GM21423 (cell line): ENCODE measurements around the gene CFB.

Source experiments
- ATAC-seq: cut with Tn5 transposase; IDR thresholded peaks from one replicate; pipeline ENCODE4 v1.9.1; 2021; ENCODE audit warnings: mild to moderate bottlenecking, moderate library complexity; ENCODE audit not compliant: unreplicated experiment

The CFB gene

GRCh38 chr6:31948306-31948705 is 2.4 kb downstream of the CFB start:
- no peak for ATAC-seq

DNA sequence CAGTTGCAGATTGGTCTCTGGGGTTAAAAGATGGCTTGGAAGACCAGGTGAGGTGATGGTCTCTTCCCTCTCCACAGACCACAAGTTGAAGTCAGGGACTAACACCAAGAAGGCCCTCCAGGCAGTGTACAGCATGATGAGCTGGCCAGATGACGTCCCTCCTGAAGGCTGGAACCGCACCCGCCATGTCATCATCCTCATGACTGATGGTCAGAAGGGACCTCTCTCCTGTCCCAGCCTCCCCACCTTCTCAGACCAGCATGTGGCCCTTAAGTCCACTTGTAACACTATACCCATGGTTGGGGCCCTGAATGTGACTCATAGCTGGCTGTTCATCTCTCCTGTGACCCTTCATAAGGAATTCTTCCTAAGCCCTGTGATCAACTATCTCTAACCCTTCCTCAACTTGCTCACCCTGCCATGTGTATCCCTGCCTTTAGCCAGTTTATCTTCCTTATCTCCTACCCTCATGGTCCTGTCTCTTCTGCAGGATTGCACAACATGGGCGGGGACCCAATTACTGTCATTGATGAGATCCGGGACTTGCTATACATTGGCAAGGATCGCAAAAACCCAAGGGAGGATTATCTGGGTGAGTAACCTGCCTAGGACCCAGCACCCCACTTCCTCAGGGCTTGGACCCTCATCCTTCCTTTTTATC is 3.0 kb downstream of the CFB start:
- ATAC-seq, result no peak

DNA sequence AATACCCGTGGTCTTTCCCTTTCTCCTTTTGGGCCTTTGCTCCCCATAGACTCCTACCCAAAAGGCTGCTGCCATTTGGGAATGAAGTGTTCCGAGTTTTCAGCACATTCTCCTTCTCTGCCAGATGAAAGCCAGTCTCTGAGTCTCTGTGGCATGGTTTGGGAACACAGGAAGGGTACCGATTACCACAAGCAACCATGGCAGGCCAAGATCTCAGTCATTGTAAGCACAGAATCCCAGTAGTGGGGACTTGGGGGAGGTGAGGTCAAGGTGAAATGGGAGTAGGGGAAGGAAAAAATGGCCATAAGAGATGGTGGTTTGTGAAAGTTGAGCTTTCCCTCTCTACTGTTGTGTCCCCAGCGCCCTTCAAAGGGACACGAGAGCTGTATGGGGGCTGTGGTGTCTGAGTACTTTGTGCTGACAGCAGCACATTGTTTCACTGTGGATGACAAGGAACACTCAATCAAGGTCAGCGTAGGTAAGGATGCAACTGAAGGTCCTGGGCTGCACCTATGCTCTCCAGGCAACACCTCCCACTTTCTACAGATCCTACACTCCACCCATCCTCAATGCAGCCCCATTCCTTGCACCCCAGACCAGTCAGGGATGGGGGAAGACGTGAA is 4.1 kb downstream of the CFB start:
- ATAC-seq, result no peak

DNA sequence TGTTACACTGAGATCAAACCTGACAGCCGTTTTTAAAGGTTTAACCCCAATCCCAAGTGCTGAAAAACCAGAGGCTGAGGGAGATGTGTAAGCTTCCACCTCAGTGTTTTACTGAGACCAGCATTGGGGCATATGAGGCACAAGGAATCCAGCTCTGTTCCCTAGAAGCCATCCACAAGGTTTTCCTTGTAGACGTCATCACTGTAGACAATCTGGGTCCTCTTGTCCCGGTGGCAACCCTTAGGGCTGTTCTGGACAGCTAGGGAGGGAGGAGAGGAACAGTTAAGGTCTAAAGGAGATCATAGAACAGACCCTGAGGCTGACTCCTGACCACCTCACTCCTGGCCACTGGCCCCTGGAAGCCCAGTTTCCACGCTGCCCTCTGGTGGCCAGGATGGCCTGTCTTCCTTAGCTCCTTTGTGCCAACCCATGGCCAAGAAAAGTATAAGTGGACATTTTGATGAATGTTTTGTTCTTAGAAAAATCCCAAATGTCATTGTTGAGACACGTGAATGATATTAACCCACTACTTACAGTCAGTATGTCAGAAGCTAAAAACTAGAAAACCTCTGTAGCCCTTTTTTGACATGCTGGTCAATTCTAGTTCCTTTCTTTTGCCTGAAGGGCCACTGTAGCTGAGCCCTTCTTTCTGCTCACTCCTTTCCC is 6.4 kb downstream of the CFB start:
- ATAC-seq, result no peak

GRCh38 chr6:31952890-31953289 is 7.0 kb downstream of the CFB start:
- no peak for ATAC-seq

DNA sequence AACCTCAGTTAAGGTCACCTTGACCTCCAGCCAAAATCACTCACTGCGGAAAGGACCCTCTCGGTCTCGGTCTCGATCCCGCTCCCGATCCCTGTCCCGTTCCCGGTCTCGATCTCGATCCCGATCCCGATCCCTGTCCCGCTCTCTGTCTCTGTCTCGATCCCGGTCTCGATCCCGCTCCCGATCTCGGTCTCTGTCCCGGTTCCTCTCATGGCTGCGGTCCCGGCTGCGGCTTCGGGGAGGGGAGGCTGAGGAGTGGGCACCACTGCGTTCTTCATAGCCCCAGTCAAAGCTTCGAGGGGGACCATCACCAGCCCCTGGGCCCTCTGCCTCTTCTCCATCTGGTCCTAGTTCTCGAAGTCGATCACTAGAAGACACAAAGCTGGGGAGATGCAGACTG is 8.6 kb downstream of the CFB start:
- ATAC-seq, result no peak

DNA sequence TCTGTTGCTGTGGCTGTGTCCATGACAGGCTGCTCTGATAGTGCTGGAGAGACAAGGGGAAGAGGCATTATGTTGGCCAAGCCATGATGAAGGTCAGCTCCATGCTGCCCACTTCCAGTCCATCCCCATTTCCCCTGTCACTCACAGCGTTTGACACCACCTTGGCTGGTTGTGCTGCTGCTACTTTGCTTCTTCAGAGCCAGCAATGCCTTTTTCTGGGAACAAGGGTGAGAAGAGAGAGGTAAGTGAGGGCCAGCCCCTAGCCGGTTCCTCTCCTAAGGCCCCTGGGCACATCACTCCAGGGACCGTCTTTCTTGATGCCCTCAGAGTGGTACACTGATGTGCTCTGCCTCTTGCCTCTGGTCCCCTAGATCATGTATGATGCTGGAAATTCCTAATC is 10.9 kb downstream of the CFB start:
- no peak for ATAC-seq

DNA sequence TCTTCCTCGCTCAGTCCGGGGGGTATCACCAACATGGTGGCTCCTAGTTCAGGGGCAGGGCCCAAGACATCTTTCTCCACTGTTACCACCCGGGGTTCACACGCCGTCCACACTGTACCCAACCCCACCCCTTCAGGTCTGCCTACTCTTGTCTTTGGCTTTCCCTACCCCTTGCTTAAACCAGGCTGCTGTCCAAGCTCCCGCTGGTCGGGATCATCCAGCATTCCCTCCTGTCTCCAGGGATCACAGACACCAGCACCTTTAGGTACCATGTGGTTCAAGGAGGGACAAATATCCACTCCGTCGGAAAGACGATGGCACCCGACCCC is 12.5 kb downstream of the CFB start:
- peak; percentile 6 for ATAC-seq

- ATAC-seq, result peak; percentile 96
These were observed 13.1 kb downstream of the CFB start, which contains the start of the genes NELFE and SKIC2 for GRCh38 chr6:31958741-31959739. Gene NELFE, minus strand, starts transcription at chr6:31958971. Its CDS starts 525 bp downstream, at chr6:31958446. Gene SKIC2, plus strand, starts transcription at chr6:31959175. Its CDS starts 18 bp downstream, at chr6:31959193.

DNA sequence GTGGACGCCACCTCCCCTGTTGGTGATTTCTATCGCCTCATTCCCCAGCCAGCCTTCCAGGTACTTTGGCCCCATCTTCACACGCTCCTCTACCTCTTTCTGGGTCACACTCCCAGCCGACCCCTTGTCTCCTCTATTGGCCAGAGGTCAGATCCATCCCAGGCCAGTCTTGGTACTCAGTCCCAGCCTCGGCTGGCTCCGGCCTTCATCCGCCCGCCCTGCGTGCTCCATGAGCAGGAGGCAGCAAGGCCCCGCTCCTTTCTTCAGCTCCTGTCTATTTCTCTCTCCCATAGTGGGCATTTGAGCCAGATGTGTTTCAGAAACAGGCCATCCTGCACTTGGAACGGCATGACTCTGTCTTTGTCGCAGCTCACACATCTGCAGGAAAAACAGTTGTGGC is 15.7 kb downstream of the CFB start:
- ATAC-seq, result no peak

GRCh38 chr6:31963921-31964320 is 18.0 kb downstream of the CFB start:
- ATAC-seq, result no peak

GRCh38 chr6:31965700-31966099 is 19.8 kb downstream of the CFB start:
- ATAC-seq, result no peak

DNA sequence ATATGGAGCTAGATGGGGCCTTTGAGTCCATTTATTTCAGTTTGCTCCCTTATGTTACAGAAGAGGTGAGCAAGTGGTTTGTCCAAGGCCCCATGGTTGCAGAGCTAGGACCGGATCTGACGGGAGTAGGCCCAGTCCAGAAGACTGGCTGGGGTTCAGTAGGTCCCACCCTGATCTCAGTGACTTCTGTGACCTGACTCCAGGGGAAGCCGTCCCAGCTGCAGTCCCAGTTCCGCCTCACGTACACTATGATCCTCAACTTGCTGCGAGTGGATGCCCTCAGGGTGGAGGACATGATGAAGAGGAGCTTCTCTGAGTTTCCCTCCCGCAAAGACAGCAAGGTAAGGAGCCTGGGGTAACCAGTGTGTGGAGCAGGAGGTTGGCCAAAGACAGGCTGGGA is 20.6 kb downstream of the CFB start:
- no peak for ATAC-seq

DNA sequence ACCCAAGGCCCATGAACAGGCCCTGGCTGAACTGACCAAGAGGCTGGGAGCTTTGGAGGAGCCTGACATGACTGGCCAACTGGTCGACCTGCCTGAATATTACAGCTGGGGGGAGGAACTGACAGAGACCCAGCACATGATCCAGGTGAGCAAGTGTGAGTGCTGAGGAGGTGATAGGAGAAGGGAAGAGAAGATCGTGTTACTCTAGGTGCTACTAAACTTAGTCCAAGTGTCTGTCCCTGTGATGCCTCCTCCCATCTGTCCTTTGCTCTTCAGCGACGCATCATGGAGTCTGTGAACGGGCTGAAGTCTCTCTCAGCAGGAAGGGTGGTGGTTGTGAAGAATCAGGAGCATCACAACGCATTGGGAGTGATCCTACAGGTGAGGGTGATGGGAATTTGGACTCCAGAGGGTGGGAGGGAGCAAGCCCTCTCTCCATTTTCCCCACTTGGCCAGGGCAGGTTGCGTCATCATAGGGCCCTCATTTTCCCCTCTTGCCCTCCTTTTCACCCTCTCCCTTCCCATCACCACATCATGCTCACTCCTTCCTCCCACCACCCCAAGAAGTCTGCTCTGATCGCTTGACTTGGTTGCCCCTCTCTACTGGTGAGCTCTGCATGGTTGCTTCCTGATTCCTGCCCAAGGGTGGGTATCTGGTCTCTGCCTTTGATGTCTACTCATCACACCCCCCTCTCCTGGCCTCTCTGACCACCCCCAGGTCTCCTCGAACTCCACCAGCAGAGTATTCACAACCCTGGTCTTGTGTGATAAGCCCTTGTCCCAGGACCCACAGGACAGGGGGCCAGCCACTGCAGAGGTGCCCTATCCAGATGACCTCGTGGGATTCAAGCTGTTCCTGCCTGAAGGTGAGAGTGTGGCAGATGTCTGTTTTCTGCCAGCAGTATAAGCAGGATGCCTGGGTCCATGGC is 21.4 kb downstream of the CFB start:
- ATAC-seq, result no peak

GRCh38 chr6:31967926-31968320 is 22.0 kb downstream of the CFB start:
- no peak for ATAC-seq

- no peak for ATAC-seq
These were observed 22.4 kb downstream of the CFB start for GRCh38 chr6:31968326-31968725.

DNA sequence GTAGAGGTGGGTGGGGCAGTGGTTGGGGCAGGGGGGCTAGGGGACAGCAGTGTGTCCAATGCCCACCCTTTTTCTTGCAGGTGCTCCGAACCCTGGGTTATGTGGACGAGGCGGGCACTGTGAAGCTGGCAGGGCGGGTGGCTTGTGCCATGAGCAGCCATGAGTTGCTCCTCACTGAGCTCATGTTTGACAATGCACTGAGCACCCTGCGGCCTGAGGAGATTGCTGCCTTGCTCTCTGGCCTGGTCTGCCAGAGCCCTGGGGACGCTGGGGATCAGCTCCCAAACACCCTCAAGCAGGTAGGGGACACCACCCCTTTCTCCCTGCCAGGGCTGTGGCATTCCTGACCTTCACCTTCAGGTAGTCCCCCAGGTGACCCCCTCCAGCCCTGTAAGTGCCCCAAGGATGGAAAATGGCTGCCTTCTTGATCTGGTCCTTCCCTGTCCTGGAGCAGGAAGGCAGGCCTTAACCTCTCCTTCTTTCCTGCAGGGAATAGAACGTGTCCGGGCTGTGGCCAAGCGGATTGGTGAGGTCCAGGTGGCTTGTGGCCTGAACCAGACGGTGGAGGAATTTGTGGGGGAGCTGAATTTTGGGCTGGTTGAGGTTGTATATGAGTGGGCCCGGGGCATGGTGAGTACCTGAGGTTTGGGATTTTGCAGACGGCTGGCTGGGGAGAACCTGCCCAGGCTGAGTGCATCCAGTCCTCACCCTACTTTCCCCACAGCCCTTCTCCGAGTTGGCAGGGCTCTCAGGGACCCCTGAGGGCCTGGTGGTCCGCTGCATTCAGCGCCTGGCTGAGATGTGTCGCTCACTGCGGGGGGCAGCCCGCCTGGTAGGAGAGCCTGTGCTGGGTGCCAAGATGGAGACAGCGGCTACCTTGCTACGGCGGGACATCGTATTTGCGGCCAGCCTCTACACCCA is 23.2 kb downstream of the CFB start:
- no peak for ATAC-seq

GRCh38 chr6:31969712-31970603 is 24.1 kb downstream of the CFB start:
- ATAC-seq, result no peak
